UCSD-AML1 (cell line): Measurements from ENCODE around the gene GOLGA8N.
"Not testable (repeated sequence)": the region's sequence is repeated elsewhere in the genome, so short reads cannot be mapped to it uniquely, and the experiment has no call there.

Experiments used
- DNase-seq: peaks from one replicate; lab custom pipeline; 2025; ENCODE audit not compliant: unreplicated experiment; lab: John Stamatoyannopoulos, UW

GOLGA8N gene

GRCh38 chr15:32593151-32593550 lies at the start of gene GOLGA8N:
GOLGA8N (plus strand) TSS chr15:32593456.
- DNase-seq: not testable (repeated sequence)

- DNase-seq: not testable (repeated sequence)
Observed at GRCh38 chr15:32543456-32543855, 49.8 kb upstream of the GOLGA8N start.

- not testable (repeated sequence) for DNase-seq
Observed at GRCh38 chr15:32545129-32545528, 48.1 kb upstream of the GOLGA8N start.

GRCh38 chr15:32554587-32554986 lies 38.7 kb upstream of the GOLGA8N start:
- DNase-seq: not testable (repeated sequence)

GRCh38 chr15:32562198-32562597 lies 31.1 kb upstream of the GOLGA8N start:
- DNase-seq: not testable (repeated sequence)

- not testable (repeated sequence) for DNase-seq
Observed at GRCh38 chr15:32568988-32569387, 24.3 kb upstream of the GOLGA8N start.

GRCh38 chr15:32578482-32578881 lies 14.8 kb upstream of the GOLGA8N start:
- DNase-seq: not testable (repeated sequence)

GRCh38 chr15:32585844-32586243 lies 7.4 kb upstream of the GOLGA8N start:
- not testable (repeated sequence) for DNase-seq

GRCh38 chr15:32609518-32609917 lies 16.3 kb downstream of the GOLGA8N start:
- DNase-seq: not testable (repeated sequence)

GRCh38 chr15:32610719-32611118 lies 17.5 kb downstream of the GOLGA8N start:
- not testable (repeated sequence) for DNase-seq

- DNase-seq: not testable (repeated sequence)
Observed at GRCh38 chr15:32614712-32615050, 21.4 kb downstream of the GOLGA8N start.

GRCh38 chr15:32615051-32615870 lies 22.0 kb downstream of the GOLGA8N start, which contains the start of gene ARHGAP11A:
ARHGAP11A (plus strand) TSS chr15:32615504; CDS start chr15:32616212, 708 bp downstream.
- DNase-seq: not testable (repeated sequence)

- DNase-seq: not testable (repeated sequence)
Observed at GRCh38 chr15:32615871-32616426, 22.7 kb downstream of the GOLGA8N start.

GRCh38 chr15:32636410-32636809 lies 43.2 kb downstream of the GOLGA8N start:
- DNase-seq: no peak

GRCh38 chr15:32636908-32637567 lies 43.8 kb downstream of the GOLGA8N start:
- DNase-seq: no peak

- DNase-seq: no peak
Observed at GRCh38 chr15:32637704-32638103, 44.4 kb downstream of the GOLGA8N start.

- no peak for DNase-seq
Observed at GRCh38 chr15:32641517-32642059, 48.3 kb downstream of the GOLGA8N start, which contains the start of gene SCG5. SCG5 (plus strand) TSS chr15:32641710; CDS start chr15:32643593, 1,883 bp downstream.

- DNase-seq: no peak
Observed at GRCh38 chr15:32642667-32643435, 49.6 kb downstream of the GOLGA8N start.

- DNase-seq: no peak
Observed at GRCh38 chr15:32643907-32644445, 50.7 kb downstream of the GOLGA8N start.

GRCh38 chr15:32646291-32646690 lies 53.0 kb downstream of the GOLGA8N start:
- DNase-seq: no peak
